Kidney epithelial cell (primary cell): ENCODE results near the gene PCSK5. TPM values are rescaled to one million over a fixed set of nuclear protein-coding genes. Genes with fewer than 3 reads are reported as not detected.

Source experiments
- DNase-seq: peaks from one replicate; pipeline ENCODE4 v3.0.0-alpha.2; 2010; ENCODE audit warnings: low read depth
- H3K27me3 ChIP-seq: 2 replicates; pipeline ENCODE4 v1.6.0; 2011; ENCODE audit warnings: low read length; ENCODE audit not compliant: control insufficient read depth, insufficient read depth
- H3K36me3 ChIP-seq: 2 replicates; pipeline ENCODE4 v1.5.1; 2011; ENCODE audit warnings: low read length; ENCODE audit not compliant: control insufficient read depth, insufficient read depth
- H3K4me3 ChIP-seq: 2 replicates; pipeline ENCODE4 v1.5.1; 2011; ENCODE audit warnings: low read depth, mild to moderate bottlenecking, control low read depth, low read length
- total RNA-seq: library from RNA; depleted of rRNA; stranded (reverse); fragments of >200 nt; gene quantifications from 2 replicates; pipeline ENCODE4 v1.2.3, GENCODE V29; 2015
- TF ChIP-seq, protein P1 (sequence below): IDR thresholded peaks from 2 replicates; pipeline ENCODE4 v1.5.1; 2011; ENCODE audit warnings: mild to moderate bottlenecking, moderate library complexity, low read length, control low read depth, inconsistent platforms; ENCODE audit not compliant: insufficient read depth, poor library complexity, severe bottlenecking

PCSK5 gene
- total RNA-seq, 1 donor from 2014 or later = 3.8 TPM

DNA sequence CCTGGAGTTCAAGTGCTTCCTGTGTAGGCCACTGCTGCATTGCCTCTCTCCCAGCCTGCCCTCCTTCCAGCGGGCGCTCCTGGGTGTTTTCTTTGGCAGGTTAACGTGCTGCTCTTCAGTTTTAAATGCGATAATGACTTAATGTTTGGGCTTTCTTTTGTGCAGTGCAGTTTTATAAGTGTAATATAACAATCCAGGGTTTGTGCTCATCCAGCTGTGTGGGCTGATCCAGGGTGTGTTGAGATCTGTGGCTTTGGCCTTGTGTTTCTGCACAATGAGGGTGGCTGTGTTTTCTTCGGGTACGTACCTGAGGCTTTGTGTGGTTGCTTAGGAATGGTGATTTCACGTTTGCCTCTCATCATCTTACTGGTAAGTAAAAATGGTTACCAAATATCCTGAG, 50.6 kb downstream of the PCSK5 start:
- Histone ChIP-seq H3K36me3 (no peaks in the 10 kb centered on the region), H3K27me3 (no peaks in the 10 kb centered on the region), H3K4me3 (no peak overlapping the region)
- DNase-seq = no peak
- TF ChIP-seq, protein P1, sequence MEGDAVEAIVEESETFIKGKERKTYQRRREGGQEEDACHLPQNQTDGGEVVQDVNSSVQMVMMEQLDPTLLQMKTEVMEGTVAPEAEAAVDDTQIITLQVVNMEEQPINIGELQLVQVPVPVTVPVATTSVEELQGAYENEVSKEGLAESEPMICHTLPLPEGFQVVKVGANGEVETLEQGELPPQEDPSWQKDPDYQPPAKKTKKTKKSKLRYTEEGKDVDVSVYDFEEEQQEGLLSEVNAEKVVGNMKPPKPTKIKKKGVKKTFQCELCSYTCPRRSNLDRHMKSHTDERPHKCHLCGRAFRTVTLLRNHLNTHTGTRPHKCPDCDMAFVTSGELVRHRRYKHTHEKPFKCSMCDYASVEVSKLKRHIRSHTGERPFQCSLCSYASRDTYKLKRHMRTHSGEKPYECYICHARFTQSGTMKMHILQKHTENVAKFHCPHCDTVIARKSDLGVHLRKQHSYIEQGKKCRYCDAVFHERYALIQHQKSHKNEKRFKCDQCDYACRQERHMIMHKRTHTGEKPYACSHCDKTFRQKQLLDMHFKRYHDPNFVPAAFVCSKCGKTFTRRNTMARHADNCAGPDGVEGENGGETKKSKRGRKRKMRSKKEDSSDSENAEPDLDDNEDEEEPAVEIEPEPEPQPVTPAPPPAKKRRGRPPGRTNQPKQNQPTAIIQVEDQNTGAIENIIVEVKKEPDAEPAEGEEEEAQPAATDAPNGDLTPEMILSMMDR = no peak

DNA sequence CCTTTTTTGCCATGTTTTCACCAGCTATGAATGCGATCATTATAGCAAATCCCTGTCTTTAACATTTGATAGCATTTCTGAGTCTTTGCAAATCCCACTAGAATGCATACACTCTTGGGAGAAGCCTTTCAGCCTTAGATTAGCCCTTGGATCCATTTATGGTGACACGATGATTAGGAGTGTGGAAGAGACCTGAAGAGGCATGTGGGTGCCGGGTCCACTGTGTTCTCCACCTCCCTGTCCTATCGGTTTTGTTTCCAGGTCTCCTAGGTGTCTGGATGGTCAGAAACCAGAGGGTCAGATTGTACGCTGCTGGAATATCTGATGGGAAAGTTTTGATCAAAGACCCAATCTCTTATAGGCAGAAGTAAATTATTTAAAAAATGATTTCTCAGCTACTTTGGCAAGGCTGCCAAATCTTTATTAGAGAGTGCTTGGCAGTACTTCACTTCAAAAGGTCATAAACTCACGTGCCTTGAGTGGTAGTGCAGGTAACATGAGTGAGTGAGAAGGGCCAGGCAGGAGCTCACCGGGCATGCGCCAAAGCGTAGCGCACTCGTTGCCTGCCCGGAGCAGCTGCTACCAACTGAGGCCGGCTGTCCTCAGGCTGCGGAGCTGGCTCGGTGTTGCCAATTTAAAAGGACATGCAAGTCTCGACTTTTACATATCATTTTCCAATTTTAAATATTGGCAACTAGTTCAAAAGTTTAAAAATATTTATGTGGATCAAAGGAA, 51.3 kb downstream of the PCSK5 start:
- Histone ChIP-seq H3K36me3 (no peaks in the 10 kb centered on the region), H3K27me3 (no peaks in the 10 kb centered on the region), H3K4me3 (no peak overlapping the region)
- DNase-seq = no peak
- TF ChIP-seq, protein P1 = no peak

- no peak overlapping the region for H3K4me3 ChIP-seq
- DNase-seq = no peak
- H3K27me3 ChIP-seq = no peaks in the 10 kb centered on the region
- TF ChIP-seq, protein P1 = no peak
- H3K36me3 ChIP-seq = no peaks in the 10 kb centered on the region
These were observed 56.3 kb downstream of the PCSK5 start for GRCh38 chr9:75946766-75947165.

DNA sequence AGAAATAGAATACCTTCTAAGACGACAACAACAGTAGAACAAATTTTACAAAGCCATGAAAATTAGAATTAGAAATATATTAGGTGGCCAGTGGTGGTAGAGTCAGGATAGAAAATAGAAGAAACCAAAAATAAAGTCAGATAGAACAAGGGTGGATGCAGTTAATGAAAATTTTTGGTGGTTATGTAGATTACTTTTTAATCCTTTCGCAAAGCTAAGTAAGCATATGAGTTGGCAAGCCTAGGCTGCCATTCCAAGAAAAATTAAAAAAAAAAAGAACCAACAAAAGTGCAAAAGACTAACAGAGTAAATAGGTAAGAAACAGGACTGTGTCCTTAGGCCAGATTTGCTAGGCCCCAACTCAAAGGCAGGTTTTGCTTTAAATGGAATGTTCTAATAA, 56.8 kb downstream of the PCSK5 start:
- TF ChIP-seq, protein P1 = no peak
- Histone ChIP-seq H3K27me3 (no peaks in the 10 kb centered on the region), H3K36me3 (no peaks in the 10 kb centered on the region), H3K4me3 (no peak overlapping the region)
- no peak for DNase-seq

DNA sequence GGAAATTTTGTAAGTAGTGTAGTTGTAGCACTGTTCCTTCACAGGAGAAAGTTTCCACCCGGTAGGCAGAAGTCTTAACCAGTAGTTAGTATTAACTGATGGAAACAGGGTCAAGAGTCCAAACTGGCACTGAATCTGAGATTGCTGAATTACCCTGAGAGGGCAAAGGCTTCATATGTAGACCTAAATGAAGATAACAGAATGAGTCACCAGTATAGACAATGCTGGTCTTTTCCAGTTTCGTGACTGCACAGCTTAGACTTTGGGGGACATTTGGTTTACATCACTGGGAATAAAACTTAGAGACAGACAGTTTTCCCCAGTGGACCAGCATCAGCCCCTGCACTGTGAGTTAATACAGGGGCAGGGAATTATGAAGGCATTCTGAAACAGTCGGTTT, 60.5 kb downstream of the PCSK5 start:
- no peak for DNase-seq
- Histone ChIP-seq H3K27me3 (no peaks in the 10 kb centered on the region), H3K4me3 (no peak overlapping the region), H3K36me3 (no peaks in the 10 kb centered on the region)
- TF ChIP-seq, protein P1 = no peak

DNA sequence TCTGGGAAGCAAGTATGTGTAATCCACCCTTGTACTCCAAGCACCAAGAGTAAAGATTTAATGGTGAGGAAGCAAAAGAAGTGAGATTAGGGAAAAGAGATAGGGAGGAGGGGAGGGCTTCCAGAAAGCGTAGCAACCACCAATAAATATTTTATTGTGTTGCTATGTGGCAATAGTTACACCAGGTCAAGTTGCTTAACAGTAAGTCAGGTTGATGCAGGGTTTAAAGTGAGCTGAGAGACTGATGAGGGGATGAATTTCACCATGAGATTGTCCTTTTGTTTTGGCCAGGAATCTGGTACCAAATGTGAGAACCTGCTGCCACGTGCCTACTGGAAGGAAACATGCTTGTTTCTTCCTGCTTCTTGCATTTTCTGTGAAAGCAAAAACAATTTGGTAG, 62.7 kb downstream of the PCSK5 start:
- no peaks in the 10 kb centered on the region for H3K36me3 ChIP-seq
- no peak overlapping the region for H3K4me3 ChIP-seq
- DNase-seq = no peak
- no peaks in the 10 kb centered on the region for H3K27me3 ChIP-seq
- TF ChIP-seq, protein P1 = no peak
